Endothelial cell of umbilical vein (primary cell): ENCODE measurements around the gene RPS14. TPM values are rescaled to one million over a fixed set of nuclear protein-coding genes. Genes with fewer than 3 reads are reported as not detected.

ENCODE experiments used
- BruUV-seq: library from RNA; stranded (reverse); fragments of 400-500 nt; replicated peaks from 2 replicates; lab custom pipeline; 2021; lab: Mats Ljungman, UMichigan
- CTCF ChIA-PET: fragments of 300-600, 350-600 bp; sonication (Branson Sonifier 250); formaldehyde crosslinking; loops from one replicate; lab custom pipeline; 2021; ENCODE audit warnings: antibody characterized with exemption, inconsistent platforms; lab: Charles Lee
- POLR2A ChIA-PET: fragments of 300-600, 350-600 bp; sonication (Branson Sonifier 250); formaldehyde crosslinking; loops from one replicate; lab custom pipeline; 2021; ENCODE audit warnings: antibody characterized with exemption, inconsistent platforms; lab: Charles Lee
- DNase-seq: peaks from one replicate; pipeline ENCODE4 v3.0.0-alpha.2; 2011; ENCODE audit warnings: low read depth, low spot score
- FAIRE-seq: peaks from 2 replicates; lab custom pipeline; 2011; peaks lifted over from hg19 to GRCh38; lab: Jason Lieb, UNC
- H2AFZ ChIP-seq: 2 replicates; pipeline ENCODE4 v1.6.0; 2012; ENCODE audit warnings: low read depth, low read length, control low read depth, inconsistent platforms
- H3K27ac ChIP-seq: 2 replicates; pipeline ENCODE4 v1.5.1; 2011; ENCODE audit warnings: low read depth, mild to moderate bottlenecking, control low read depth, low read length, moderate library complexity; ENCODE audit not compliant: insufficient read depth
- H3K27me3 ChIP-seq, 2 experiments: 2 replicates each; pipeline versions ENCODE4 v1.6.0 to v1.6.1; 2011; ENCODE audit warnings: low read length in 2 of 2, mixed read lengths in 1 of 2; ENCODE audit not compliant: control insufficient read depth in 2 of 2, insufficient read depth in 2 of 2
- H3K36me3 ChIP-seq, 2 experiments: 2 replicates in 1 of 2; 3 replicates in 1 of 2; pipeline ENCODE4 v1.5.1; 2011; ENCODE audit warnings: low read length in 2 of 2, mild to moderate bottlenecking in 1 of 2, moderate library complexity in 1 of 2; ENCODE audit not compliant: control insufficient read depth in 2 of 2, insufficient read depth in 2 of 2; ENCODE audit errors: extremely low read depth in 1 of 2
- H3K4me1 ChIP-seq: 3 replicates; pipeline ENCODE4 v1.5.1; 2011; ENCODE audit warnings: mild to moderate bottlenecking, low read length; ENCODE audit not compliant: control insufficient read depth, insufficient read depth; ENCODE audit errors: extremely low read depth
- H3K4me2 ChIP-seq: 2 replicates; pipeline ENCODE4 v1.6.1; 2011; ENCODE audit warnings: low read length, control low read depth, mixed read lengths; ENCODE audit not compliant: insufficient read depth
- H3K4me3 ChIP-seq, 3 experiments: fragments of 200-600 bp in 1 of 3; sonication (generic), shearing (Covaris generic) in 1 of 3; replicated peaks in 1 of 3; 2 replicates each; pipeline ENCODE4 v1.5.1; 2011 to 2016; ENCODE audit warnings: control low read depth in 3 of 3, low read length in 3 of 3, mild to moderate bottlenecking in 2 of 3, inconsistent platforms in 1 of 3, low read depth in 1 of 3, moderate library complexity in 1 of 3; ENCODE audit not compliant: insufficient read depth in 1 of 3
- H3K79me2 ChIP-seq: 2 replicates; pipeline ENCODE4 v1.6.0; 2012; ENCODE audit warnings: low read length, inconsistent platforms; ENCODE audit not compliant: control insufficient read depth, insufficient read depth
- H3K9ac ChIP-seq: replicated peaks from 2 replicates; pipeline ENCODE3; 2011; ENCODE audit warnings: low read length, control low read depth; ENCODE audit not compliant: insufficient read depth; ENCODE audit errors: extremely low read depth
- H3K9me1 ChIP-seq: replicated peaks from 3 replicates; pipeline ENCODE4 v1.6.0; 2011; ENCODE audit warnings: mild to moderate bottlenecking, low read length; ENCODE audit not compliant: control insufficient read depth, insufficient read depth; ENCODE audit errors: extremely low read depth
- H3K9me3 ChIP-seq: replicated peaks from 2 replicates; pipeline ENCODE4 v1.5.1; 2012; ENCODE audit warnings: low read length, inconsistent platforms; ENCODE audit not compliant: control insufficient read depth, insufficient read depth
- H4K20me1 ChIP-seq: replicated peaks from 2 replicates; pipeline ENCODE3; 2011; ENCODE audit warnings: mild to moderate bottlenecking, low read length; ENCODE audit not compliant: control insufficient read depth, insufficient read depth; ENCODE audit errors: extremely low read depth
- CTCF ChIP-seq, 2 donors: IDR thresholded peaks; 1 replicate in 1 of 2; 2 replicates in 1 of 2; pipeline ENCODE4 v1.5.1; 2011; ENCODE audit warnings: low read length in 2 of 2, mild to moderate bottlenecking in 2 of 2, moderate library complexity in 2 of 2, control low read depth in 1 of 2, inconsistent platforms in 1 of 2, low read depth in 1 of 2; ENCODE audit not compliant: insufficient read depth in 1 of 2; ENCODE audit errors: extremely low read depth in 1 of 2
- EZH2 ChIP-seq: IDR thresholded peaks from 2 replicates; pipeline ENCODE4 v1.6.1; 2012; ENCODE audit warnings: borderline replicate concordance, low read depth, mild to moderate bottlenecking, moderate library complexity, low read length, inconsistent platforms; ENCODE audit not compliant: severe bottlenecking
- FOS ChIP-seq: IDR thresholded peaks from 2 replicates; pipeline ENCODE4 v1.6.1; 2011; ENCODE audit warnings: mild to moderate bottlenecking, low read length, moderate library complexity, borderline replicate concordance; ENCODE audit not compliant: insufficient read depth
- GATA2 ChIP-seq: IDR thresholded peaks from 2 replicates; pipeline ENCODE4 v1.7.0; 2011; ENCODE audit warnings: low read depth, mild to moderate bottlenecking, moderate library complexity, mixed read lengths, low read length; ENCODE audit not compliant: insufficient read length, insufficient read depth
- JUN ChIP-seq: IDR thresholded peaks from 2 replicates; pipeline ENCODE4 v1.6.1; 2011; ENCODE audit warnings: borderline replicate concordance, low read depth; ENCODE audit not compliant: insufficient read length, insufficient read depth
- MAX ChIP-seq: IDR thresholded peaks from 2 replicates; pipeline ENCODE4 v1.6.1; 2011; ENCODE audit not compliant: insufficient read depth, insufficient read length
- MYC ChIP-seq: IDR thresholded peaks from one replicate; pipeline ENCODE4 v1.6.1; 2011; ENCODE audit warnings: mild to moderate bottlenecking, low read depth, low read length
- POLR2A ChIP-seq: IDR thresholded peaks from 2 replicates; pipeline ENCODE4 v1.6.1; 2012; ENCODE audit warnings: low read depth, mild to moderate bottlenecking, control low read depth, low read length
- POLR2AphosphoS5 ChIP-seq: IDR thresholded peaks from 2 replicates; pipeline ENCODE4 v1.6.1; 2012; ENCODE audit warnings: low read depth, mild to moderate bottlenecking, control low read depth, low read length, moderate library complexity; ENCODE audit not compliant: insufficient read depth
- dilution Hi-C: fragments of 300-500 bp; cut with MboI; formaldehyde crosslinking; loops from one replicate; pipeline ENCODE4 v1.15.0; 2019; ENCODE audit warnings: low sequenced_read_pairs; ENCODE audit not compliant: extremely low pct_ligation_motif_present
- intact Hi-C: fragments of 100-400 bp; cut with micrococcal nuclease; formaldehyde crosslinking; loops from one replicate; pipeline ENCODE4 v1.10.0; 2022
- polyA plus RNA-seq, 4 experiments: library from polyadenylated mRNA; depleted of rRNA in 3 of 4; stranded (reverse) in 3 of 4; unstranded in 1 of 4; fragments of >200 nt; gene quantifications; 2 replicates each; pipeline versions ENCODE4 v1.2.1 to v1.2.3, GENCODE V29; 2011 to 2012; ENCODE audit warnings: missing spikeins in 1 of 4
- total RNA-seq: library from RNA; stranded (reverse); gene quantifications from 2 replicates; pipeline ENCODE4 v1.2.3, GENCODE V29; 2021

RPS14 gene
- total and polyA plus RNA-seq, 2 donors (not counting 3 experiments of a cell fraction or from before 2014, with no cell fraction given): 1,852 to 5,521 TPM

- Histone ChIP-seq H2AFZ (peak overlapping the region; percentile 33), H3K27me3 (no peaks in the 10 kb centered on the region)
- POLR2A ChIA-PET: no interaction called here
Measured at GRCh38 chr5:150457562-150458240, 8.2 kb upstream of the RPS14 start.

GRCh38 chr5:150457121-150457520 is 7.6 kb upstream of the RPS14 start:
- H3K9ac ChIP-seq: no peak overlapping the region
- no peaks in the 10 kb centered on the region for H3K79me2 ChIP-seq
- H4K20me1 ChIP-seq: no peaks in the 10 kb centered on the region
- intact Hi-C loops (loop anchor here (5.0 kb wide), 2 partner anchors 245 to 390 kb away; partner anchors contain the start of genes IRGM and RBM22), dilution Hi-C loops (no loop called here)
- no peaks in the 10 kb centered on the region for H3K9me1 ChIP-seq
- no peaks in the 10 kb centered on the region for H3K27me3 ChIP-seq
- TF ChIP-seq FOS (no peak), POLR2A (no peak), MYC (no peak), EZH2 (no peak), JUN (no peak), GATA2 (no peak), MAX (no peak), POLR2AphosphoS5 (no peak), CTCF (IDR thresholded peaks at IDR 0.05; ENCODE audit: extremely low read depth in 1 of 2, insufficient read depth in 1 of 2, low read depth in 1 of 2, low read length in 2 of 2) (no peak)
- ChIA-PET POLR2A (no interaction called here), CTCF (interaction anchor here (0.6 to 7.8 kb wide), 6 partner anchors 48 to 198 kb away, joined by 3 to 168 read pairs (median 4); no protein-coding TSS in a partner anchor)
- H3K4me1 ChIP-seq: peaks cover 4% of the 10 kb centered on the region
- H3K9me3 ChIP-seq: no peaks in the 10 kb centered on the region
- H3K4me3 ChIP-seq: no peak overlapping the region
- FAIRE-seq (no peak), DNase-seq (no peak)
- H2AFZ ChIP-seq: peak overlapping the region; percentile 33
- no peaks in the 10 kb centered on the region for H3K36me3 ChIP-seq
- no TSS peak for BruUV-seq
- no peak overlapping the region for H3K27ac ChIP-seq
- H3K4me2 ChIP-seq: no peak overlapping the region

More at GRCh38 chr5:150457562-150458240, 8.2 kb upstream of the RPS14 start:
- DNase-seq (no peak), FAIRE-seq (no peak)
- intact Hi-C loops (loop anchor here (1.0 to 5.0 kb wide), 5 partner anchors 87 to 390 kb away; partner anchors contain the start of genes IRGM and RBM22), dilution Hi-C loops (no loop called here)
- BruUV-seq: no TSS peak
- Histone ChIP-seq H3K9me1 (no peaks in the 10 kb centered on the region), H3K79me2 (no peaks in the 10 kb centered on the region), H4K20me1 (no peaks in the 10 kb centered on the region), H3K4me3 (no peak overlapping the region), H3K9me3 (no peaks in the 10 kb centered on the region), H3K27ac (no peak overlapping the region), H3K4me2 (no peak overlapping the region), H3K36me3 (no peaks in the 10 kb centered on the region), H3K4me1 (peaks cover 4% of the 10 kb centered on the region), H3K9ac (no peak overlapping the region)
- CTCF ChIA-PET: interaction anchor here (0.6 to 7.8 kb wide), 13 partner anchors 15 to 198 kb away, joined by 3 to 168 read pairs (median 4); no protein-coding TSS in a partner anchor
- TF ChIP-seq EZH2: no peak
